Upper lobe of right lung (tissue), 1 donor: ENCODE measurements around the gene PLEKHN1. TPM values are rescaled to one million over a fixed set of nuclear protein-coding genes. Genes with fewer than 3 reads are reported as not detected.

Source experiments
- ATAC-seq: fragments of 200-7000 bp; cut with Tn5 transposase; one replicate; pipeline ENCODE4 v1.9.1; 2020; ENCODE audit warnings: mild to moderate bottlenecking, moderate library complexity
- DNase-seq: peaks from one replicate; pipeline ENCODE4 v3.0.0-alpha.2; 2020
- H3K27ac ChIP-seq: fragments of 200-600 bp; one replicate; pipeline ENCODE4 v1.8.0; 2022
- H3K27me3 ChIP-seq: fragments of 200-600 bp; one replicate; pipeline ENCODE4 v1.8.0; 2022; ENCODE audit warnings: mild to moderate bottlenecking
- H3K36me3 ChIP-seq: fragments of 200-600 bp; one replicate; pipeline ENCODE4 v1.8.0; 2022
- H3K4me1 ChIP-seq: fragments of 200-600 bp; one replicate; pipeline ENCODE4 v1.8.0; 2022
- H3K4me3 ChIP-seq: fragments of 200-600 bp; one replicate; pipeline ENCODE4 v1.8.0; 2022; ENCODE audit warnings: mild to moderate bottlenecking
- H3K9me3 ChIP-seq: fragments of 200-600 bp; one replicate; pipeline ENCODE4 v1.8.0; 2022
- intact Hi-C: fragments of 100-400 bp; cut with DNase I; formaldehyde crosslinking; loops from one replicate; pipeline ENCODE4 v1.11.0; 2022
- total RNA-seq: library from RNA; stranded (reverse); fragmentation: NEBNext Ultra II Directional; extraction: Animal tissue kit (Norgen Biotek cat#: 25700); gene quantifications from one replicate; pipeline ENCODE4 v1.2.1, GENCODE V29; 2021
- TF ChIP-seq, protein P1 (sequence below): fragments of 200-600 bp; IDR thresholded peaks from one replicate; pipeline ENCODE4 v1.8.0; 2022; ENCODE audit warnings: antibody characterized with exemption
- donor health status: DM: no; HTN: yes; CAD: no; lungs with severe emphysema.

Gene PLEKHN1
- total RNA-seq, 1 donor from 2014 or later, result 2.1 TPM

DNA sequence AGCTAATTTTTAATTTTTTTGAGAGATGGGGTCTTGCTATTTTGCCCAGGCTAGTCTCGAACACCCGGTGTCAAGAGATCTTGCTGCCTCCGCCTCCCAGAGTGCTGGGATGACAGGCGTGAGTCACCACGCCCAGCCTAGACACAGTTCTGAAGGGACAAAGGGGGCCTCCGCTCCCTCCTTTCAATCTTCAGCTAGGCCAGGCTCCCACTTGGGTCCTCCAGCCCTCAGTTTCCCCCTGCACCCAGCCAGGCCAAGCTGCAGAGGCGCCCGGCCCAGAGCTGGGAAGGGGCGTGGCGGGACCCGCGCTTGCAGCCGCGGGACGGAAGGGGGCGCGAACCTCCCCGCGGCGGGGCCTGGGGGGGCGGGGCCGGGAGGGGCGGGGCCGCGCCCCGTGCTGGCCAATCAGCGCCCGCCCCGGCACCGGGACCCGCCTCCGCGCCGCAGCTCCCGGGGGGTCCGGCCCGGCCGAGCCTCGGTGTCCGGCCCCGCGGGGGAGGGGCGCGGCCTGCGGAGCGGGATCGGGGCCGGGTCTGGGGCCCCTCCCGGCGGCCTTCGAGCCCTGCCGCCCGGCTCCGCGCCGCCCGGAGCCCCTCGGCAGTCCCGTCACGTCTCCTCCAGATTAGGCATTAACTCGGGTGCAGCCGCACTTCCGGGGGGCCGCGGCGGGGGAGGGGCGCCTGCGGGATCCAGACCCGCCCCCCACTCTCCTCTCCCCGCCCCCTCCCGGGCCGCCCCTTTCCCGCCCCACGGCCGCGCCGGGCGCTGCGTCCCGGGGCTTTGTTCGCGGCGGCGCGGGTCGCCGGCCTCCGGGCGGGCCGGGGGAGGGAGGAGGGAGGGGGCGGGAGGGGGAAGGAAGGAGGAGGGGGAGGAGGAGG is 53.1 kb downstream of the PLEKHN1 start:
- Histone ChIP-seq H3K4me3 (peak overlapping the region; percentile 63), H3K36me3 (no peaks in the 10 kb centered on the region), H3K27ac (peak overlapping the region; percentile 80), H3K27me3 (no peaks in the 10 kb centered on the region), H3K9me3 (no peaks in the 10 kb centered on the region), H3K4me1 (peaks cover 29% of the 10 kb centered on the region)
- TF ChIP-seq, protein P1, sequence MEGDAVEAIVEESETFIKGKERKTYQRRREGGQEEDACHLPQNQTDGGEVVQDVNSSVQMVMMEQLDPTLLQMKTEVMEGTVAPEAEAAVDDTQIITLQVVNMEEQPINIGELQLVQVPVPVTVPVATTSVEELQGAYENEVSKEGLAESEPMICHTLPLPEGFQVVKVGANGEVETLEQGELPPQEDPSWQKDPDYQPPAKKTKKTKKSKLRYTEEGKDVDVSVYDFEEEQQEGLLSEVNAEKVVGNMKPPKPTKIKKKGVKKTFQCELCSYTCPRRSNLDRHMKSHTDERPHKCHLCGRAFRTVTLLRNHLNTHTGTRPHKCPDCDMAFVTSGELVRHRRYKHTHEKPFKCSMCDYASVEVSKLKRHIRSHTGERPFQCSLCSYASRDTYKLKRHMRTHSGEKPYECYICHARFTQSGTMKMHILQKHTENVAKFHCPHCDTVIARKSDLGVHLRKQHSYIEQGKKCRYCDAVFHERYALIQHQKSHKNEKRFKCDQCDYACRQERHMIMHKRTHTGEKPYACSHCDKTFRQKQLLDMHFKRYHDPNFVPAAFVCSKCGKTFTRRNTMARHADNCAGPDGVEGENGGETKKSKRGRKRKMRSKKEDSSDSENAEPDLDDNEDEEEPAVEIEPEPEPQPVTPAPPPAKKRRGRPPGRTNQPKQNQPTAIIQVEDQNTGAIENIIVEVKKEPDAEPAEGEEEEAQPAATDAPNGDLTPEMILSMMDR, result peak; percentile 27
- DNase-seq (peak; percentile 92), ATAC-seq (peak; percentile 90)
- intact Hi-C loops, result no loop called here

DNA sequence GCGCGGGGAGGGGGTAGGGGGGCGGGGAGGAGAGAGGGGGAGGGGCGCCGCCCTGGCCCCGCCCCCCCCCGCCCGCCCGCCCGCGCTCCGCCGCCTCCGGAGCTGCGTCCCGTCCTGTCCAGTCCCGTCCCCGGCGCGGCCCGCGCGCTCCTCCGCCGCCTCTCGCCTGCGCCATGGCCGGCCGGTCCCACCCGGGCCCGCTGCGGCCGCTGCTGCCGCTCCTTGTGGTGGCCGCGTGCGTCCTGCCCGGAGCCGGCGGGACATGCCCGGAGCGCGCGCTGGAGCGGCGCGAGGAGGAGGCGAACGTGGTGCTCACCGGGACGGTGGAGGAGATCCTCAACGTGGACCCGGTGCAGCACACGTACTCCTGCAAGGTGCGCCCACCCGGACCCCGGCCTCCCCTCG is 53.7 kb downstream of the PLEKHN1 start, which contains the start of gene AGRN:
TSS of gene AGRN (plus strand) at position 121 of the 405 bp plus-strand sequence. CDS start at position 174, 53 bp downstream.
- TF ChIP-seq, protein P1, result no peak
- intact Hi-C loops, result no loop called here
- Histone ChIP-seq H3K36me3 (no peaks in the 10 kb centered on the region), H3K9me3 (no peaks in the 10 kb centered on the region), H3K4me1 (peaks cover 32% of the 10 kb centered on the region), H3K27me3 (no peaks in the 10 kb centered on the region), H3K27ac (peak within 1 kb of the TSS; percentile 80), H3K4me3 (peak within 1 kb of the TSS; percentile 63)
- peak; percentile 37 for ATAC-seq
- DNase-seq, result no peak

DNA sequence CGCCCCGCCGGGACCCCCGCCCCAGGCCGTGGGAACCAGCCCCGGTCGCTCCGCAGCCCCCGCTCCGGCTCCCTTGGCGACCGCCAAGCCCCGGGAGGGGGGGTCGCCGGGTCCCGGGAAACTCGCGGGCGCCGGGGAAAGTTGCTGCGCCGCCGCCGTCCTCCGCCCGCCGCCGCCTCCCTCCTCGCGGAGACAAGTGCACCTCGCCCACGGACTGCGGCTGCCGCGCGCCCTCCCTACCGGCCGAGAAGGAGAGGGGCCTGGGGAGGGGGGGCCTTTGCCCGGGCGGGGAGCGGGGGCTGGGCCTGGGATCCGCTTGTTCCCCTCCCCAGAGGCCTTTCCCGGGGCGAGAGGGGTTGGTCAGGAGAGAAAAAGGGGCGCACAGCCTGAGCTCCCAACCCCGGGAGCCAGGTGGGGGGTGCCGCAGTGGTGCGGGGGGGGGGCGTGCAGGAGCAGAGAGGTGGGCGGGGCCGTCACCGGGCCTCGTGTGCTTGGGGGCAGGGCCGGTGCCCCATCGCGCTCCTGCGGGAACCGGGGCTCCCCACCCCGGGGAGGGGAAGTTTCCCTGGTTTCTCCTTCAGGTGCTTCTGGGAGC is 54.2 kb downstream of the PLEKHN1 start:
- TF ChIP-seq, protein P1, result no peak
- H3K4me3 ChIP-seq, result peak overlapping the region; percentile 63
- no peaks in the 10 kb centered on the region for H3K27me3 ChIP-seq
- H3K27ac ChIP-seq, result peak overlapping the region; percentile 59
- H3K9me3 ChIP-seq, result no peaks in the 10 kb centered on the region
- ATAC-seq (no peak), DNase-seq (no peak)
- H3K36me3 ChIP-seq, result no peaks in the 10 kb centered on the region
- intact Hi-C loops, result no loop called here
- H3K4me1 ChIP-seq, result peaks cover 32% of the 10 kb centered on the region

DNA sequence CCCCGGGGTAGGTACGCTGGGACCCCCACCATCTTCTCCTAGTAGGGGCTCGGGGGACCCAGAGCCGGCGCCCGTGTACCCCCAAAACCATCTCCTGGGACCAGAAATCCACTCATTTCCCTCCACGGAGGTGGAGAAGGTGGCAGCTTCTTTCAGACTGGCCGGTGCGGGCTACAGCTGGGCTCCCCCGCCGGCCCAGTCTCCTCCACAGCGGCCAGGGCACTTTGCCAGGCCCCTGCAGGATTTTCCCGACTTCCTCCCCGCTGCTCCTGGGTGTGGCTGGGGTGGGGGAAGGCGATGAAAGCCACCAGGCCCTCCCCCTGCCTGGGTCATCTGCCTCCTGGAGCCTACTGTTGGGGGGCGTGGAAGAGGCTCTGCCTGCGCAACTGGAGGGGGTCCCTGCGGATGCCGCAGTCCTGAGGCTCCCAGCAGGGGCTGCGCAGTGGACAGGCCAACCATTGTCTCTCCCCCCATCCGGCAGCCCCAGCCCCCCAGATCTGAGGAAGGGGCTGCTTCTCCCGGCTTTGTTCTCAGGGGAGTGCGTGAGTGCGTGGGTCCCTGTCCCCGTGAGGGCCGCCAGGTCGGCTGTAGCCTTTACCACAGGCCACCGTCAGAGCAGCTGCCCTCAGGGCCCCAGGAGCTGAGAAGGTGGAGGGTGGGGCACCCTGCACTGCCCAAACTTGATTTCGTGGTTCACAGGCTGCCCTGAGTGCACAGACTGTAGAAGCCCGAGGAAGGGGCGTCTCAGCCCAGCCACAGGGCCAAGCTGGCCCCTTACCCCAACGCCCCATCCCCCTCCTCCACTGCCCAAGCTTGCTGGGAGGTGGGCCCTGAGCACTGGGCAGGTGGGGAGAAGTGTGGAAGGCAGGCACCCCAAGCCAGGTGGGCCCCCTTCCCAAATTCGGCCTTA is 55.0 kb downstream of the PLEKHN1 start:
- H3K4me3 ChIP-seq, result peak overlapping the region; percentile 63
- TF ChIP-seq, protein P1, result no peak
- intact Hi-C loops, result no loop called here
- H3K9me3 ChIP-seq, result no peaks in the 10 kb centered on the region
- DNase-seq, result peak; percentile 88
- peaks cover 32% of the 10 kb centered on the region for H3K4me1 ChIP-seq
- no peaks in the 10 kb centered on the region for H3K27me3 ChIP-seq
- H3K27ac ChIP-seq, result peak overlapping the region; percentile 59
- no peaks in the 10 kb centered on the region for H3K36me3 ChIP-seq
- ATAC-seq, result peak; percentile 19

DNA sequence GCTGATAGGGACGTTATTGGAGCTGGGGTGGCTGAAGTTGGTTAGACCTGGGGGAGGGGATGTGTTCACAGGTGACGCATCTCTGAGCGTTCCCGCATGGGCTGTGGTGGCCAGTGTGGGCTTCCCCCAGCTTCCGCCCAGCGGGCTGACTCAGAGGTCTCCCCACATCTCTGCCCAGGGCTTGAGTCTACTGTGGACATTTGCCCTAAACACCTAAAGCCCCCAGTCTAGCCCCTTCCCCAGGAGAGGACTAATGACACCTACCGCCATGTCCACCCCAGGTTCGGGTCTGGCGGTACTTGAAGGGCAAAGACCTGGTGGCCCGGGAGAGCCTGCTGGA is 55.6 kb downstream of the PLEKHN1 start:
- H3K27ac ChIP-seq, result no peak overlapping the region
- peaks cover 32% of the 10 kb centered on the region for H3K4me1 ChIP-seq
- intact Hi-C loops, result no loop called here
- no peak overlapping the region for H3K4me3 ChIP-seq
- TF ChIP-seq, protein P1, result no peak
- no peaks in the 10 kb centered on the region for H3K9me3 ChIP-seq
- no peaks in the 10 kb centered on the region for H3K27me3 ChIP-seq
- no peaks in the 10 kb centered on the region for H3K36me3 ChIP-seq
- DNase-seq, result no peak
- ATAC-seq, result no peak
